ENCODE measurements around the gene ETHE1.
A peak's percentile ranks its signal among the peaks of the same experiment; 100 is the strongest.
"Not testable (repeated sequence)": the region's sequence is repeated elsewhere in the genome, so short reads cannot be mapped to it uniquely, and the experiment has no call there.

Gene ETHE1

GRCh38 chr19:43522929-43523328 lies 4.1 kb downstream of the ETHE1 start:
- no peak for DNase-seq

- peak; percentile 90 for DNase-seq
Observed at GRCh38 chr19:43519436-43520088, 7.4 kb downstream of the ETHE1 start.

GRCh38 chr19:43518051-43518450 lies 8.9 kb downstream of the ETHE1 start:
- DNase-seq: no peak

- DNase-seq: not testable (repeated sequence)
Observed at GRCh38 chr19:43512399-43512798, 14.6 kb downstream of the ETHE1 start.

- DNase-seq: no peak
Observed at GRCh38 chr19:43511324-43511723, 15.7 kb downstream of the ETHE1 start.

DNA sequence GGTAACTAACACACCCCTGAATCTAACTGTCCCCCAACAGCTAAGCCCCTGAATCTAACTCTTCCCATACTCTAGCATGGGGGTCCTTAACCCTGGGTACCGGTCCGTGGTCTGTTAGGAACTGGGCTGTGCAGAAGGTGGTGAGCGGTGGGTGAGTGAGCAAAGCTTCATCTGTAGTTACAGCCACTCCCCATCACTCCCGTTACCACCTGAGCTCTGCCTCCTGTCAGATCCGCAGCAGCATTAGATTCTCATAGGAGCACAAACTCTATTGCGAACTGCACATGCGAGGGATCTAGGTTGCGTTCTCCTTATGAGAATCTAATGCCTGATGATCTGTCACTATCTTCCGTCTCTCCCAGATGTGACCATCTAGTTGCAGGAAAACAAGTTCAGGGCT lies 16.3 kb downstream of the ETHE1 start:
- DNase-seq: no peak

- no peak for DNase-seq
Observed at GRCh38 chr19:43507880-43508279, 19.1 kb downstream of the ETHE1 start.

DNA sequence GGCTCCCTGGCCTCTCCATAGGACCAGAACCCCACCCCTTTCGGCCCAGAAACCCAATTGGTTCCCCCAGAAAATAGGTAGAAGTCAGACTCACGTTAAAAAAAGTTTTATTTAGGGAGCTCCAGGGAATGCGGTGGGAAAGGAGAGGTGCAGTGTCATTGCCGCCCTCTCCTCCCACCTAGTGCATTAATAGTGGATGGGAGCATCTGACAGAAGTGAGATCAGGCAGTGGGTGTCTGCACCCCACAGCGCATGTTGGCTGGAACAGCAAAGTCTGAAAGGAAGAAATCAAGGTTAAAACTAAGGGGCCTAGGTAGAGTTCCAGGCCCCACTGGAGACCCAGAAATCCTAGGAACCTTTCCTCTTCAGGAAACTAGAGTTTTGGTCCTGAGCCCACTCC lies 20.4 kb downstream of the ETHE1 start:
- no peak for DNase-seq

GRCh38 chr19:43505941-43506340 lies 21.1 kb downstream of the ETHE1 start:
- DNase-seq: no peak

DNA sequence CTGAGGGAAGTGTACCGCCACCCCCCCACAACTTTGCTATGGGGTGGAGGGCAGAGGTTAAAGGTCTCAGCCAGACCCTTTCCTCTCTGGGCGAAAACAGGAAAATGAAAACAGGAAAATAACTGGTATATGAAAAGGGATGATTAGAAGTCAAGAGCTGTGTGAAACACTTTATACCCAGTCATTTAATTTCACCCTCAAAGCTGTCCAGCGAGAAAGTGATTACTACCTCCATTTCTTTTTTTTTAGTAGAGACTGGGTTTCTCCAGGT lies 21.9 kb downstream of the ETHE1 start:
- no peak for DNase-seq

GRCh38 chr19:43504426-43505185 lies 22.4 kb downstream of the ETHE1 start, which contains the start of gene PHLDB3:
TSS of gene PHLDB3 (minus strand) at chr19:43504746. CDS start at chr19:43504118, 628 bp downstream.
- peak; percentile 68 for DNase-seq

- peak; percentile 99 for DNase-seq
Observed at GRCh38 chr19:43503501-43504425, 23.2 kb downstream of the ETHE1 start.

DNA sequence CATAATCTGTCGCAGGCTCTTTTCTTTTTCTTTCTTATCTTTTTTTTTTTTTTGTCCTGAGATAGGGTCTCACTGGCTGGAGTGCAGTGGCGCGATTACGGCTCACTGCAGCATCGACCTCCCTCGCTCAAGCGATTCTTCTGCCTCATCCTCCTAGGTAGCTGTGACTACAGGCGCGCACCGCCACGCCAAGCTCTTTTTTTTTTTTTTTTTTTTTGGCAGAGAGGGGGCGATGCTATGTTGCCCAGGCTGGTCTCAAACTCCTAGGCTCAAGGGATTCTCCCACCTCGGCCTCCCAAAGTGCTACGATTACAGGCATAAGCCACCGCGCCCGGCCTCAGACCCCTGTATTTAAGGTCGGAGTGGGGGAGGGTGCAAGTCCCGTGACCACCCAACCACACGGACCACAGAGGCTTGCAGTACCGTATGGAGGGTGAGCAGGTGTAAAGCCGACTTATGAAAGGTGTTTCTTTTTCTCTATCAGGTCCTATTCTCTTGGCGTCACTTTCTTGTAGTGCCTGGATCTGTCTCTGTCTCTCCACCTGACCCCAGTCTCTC lies 24.5 kb downstream of the ETHE1 start:
- no peak for DNase-seq

DNA sequence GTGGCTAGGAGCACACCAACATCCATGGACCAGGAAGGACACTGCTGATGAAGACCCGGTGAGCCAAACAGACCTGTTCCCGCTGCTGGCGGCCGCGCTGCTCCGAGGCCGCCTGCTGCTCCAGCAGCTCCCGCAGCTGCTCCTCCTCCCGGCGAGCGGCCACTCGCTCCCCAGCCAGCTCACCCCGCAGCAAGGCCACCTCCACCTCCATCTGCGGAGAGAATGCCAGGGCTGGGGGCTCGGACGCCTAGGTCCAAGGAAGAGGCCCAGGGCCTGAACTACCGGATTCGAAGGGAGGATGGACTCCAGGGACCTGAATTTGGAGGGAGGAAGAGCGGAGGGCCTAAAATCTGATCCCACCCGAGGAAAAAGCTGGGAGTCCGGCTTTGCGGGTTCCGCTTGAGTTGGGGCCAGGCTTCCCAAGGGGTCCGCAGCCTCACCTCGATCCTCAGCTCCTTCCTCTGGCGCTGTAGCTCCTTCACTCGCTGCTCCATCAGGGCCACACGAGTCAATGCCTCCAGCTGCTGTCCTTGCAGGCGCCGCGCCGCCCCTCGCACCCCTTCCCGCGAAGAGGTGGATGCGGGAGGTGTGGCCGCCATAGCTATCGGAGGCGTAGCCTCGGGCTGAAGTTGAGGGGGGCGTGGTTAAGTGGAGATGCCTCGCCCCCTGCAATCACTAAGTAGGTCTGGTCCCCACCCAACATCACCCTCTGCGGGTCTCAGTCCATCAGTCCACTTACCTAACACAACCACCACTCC lies 25.2 kb downstream of the ETHE1 start:
- no peak for DNase-seq

- no peak for DNase-seq
Observed at GRCh38 chr19:43499042-43499441, 28.0 kb downstream of the ETHE1 start.

DNA sequence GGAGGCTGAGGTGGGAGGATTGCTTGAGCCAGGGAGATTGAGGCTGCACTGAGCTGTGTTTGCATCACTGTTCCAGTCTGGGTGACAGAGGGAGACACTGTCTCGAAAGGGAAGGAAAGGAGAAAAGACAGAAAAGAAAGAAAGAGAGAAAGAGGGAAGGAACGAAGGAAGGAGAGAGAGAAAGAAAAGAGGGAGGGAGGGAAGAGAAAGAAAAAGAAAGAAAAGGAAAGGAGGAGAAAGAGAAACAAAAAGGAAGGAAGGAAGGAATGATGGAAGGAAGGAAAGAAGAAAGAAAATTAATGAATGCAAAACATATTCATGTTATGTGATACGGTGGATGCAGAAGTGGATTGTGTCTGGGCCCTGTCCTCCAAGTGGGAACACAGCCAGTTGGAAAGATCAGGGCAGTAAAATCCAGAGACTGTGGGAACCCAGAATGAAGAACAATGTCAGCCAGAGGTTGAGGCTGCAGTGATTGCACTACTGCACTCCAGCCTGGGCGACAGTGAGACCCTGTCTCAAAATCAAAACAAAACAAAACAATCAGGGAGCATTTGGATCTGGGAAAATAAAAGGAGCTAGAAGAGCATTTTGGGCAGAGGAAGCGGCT lies 28.7 kb downstream of the ETHE1 start:
- DNase-seq: no peak

GRCh38 chr19:43496960-43497359 lies 30.0 kb downstream of the ETHE1 start:
- no peak for DNase-seq

DNA sequence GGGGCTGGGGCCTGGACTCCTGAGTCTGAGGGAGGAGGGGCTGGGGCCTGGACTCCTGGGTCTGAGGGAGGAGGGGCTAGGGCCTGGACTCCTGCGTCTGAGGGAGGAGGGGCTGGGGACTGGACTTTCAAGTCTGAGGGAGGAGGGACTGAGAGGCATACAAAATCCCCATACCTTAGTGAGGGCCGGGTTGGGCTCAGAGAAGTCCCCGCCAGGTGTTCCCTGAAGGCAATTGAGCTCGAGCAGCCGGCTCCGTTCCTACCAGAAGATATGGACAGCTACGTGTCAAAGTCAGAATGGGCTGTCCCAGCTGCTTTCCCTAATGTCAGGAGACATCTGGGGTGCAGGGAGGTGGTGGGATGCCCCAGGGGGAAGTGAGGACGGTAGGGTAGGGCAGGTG lies 31.9 kb downstream of the ETHE1 start:
- no peak for DNase-seq

- no peak for DNase-seq
Observed at GRCh38 chr19:43490759-43491158, 36.2 kb downstream of the ETHE1 start.

GRCh38 chr19:43489979-43490599 lies 36.9 kb downstream of the ETHE1 start:
- DNase-seq: no peak

DNA sequence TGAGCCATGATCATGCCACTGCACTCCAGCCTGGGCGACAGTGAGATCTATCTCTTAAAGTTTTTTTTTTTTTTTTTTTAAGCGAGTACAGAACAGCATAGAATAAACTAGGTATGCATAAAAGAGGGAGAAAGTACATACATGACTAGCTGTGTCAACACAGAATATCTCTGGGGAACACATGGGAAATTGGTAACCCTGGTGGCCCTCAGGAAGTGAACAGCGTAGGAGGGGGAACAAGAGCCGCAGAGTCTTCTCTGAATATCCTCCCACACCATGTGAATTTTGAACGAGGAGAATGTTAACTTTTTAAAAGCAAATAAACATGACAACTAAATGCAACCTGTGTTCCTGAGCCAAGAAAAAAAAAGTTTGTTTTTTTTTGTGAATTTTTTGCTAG lies 37.7 kb downstream of the ETHE1 start:
- no peak for DNase-seq

DNA sequence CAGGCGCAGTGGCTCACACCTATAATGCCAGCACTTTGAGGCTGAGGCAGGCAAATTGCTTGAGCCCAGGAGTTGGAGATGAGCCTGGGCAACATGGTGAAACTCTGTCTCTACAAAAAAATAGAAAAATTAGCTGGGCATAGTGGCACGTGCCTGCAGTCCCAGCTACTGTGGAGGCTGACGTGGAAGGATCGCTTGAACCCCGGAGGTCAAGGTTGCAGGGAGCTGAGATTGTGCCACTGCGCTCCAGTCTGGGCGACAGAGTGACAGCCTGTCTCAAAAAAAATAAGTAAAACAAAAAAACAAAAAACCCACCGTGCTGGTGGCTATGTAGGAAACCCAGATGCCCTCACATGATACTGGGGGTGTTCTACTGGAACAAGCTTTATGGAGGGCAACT lies 38.8 kb downstream of the ETHE1 start:
- no peak for DNase-seq

Data from stimulated activated CD8-positive, alpha-beta memory T cell treated with anti-CD3 and anti-CD28 coated beads, Interleukin-4, amount 100 ng/mL, for 48 hours (primary cell).